Smooth muscle cell (in vitro differentiated cells): ENCODE data around the gene GLS. TPM values are rescaled to one million over a fixed set of nuclear protein-coding genes. Genes with fewer than 3 reads are reported as not detected.
A peak's percentile ranks its signal among the peaks of the same experiment; 100 is the strongest.

Source experiments
- DNase-seq: peaks from one replicate; lab custom pipeline; 2025; ENCODE audit not compliant: unreplicated experiment; lab: John Stamatoyannopoulos, UW
- H2AFZ ChIP-seq: fragments of 200-600 bp; sonication (generic); 2 replicates; pipeline ENCODE4 v1.6.0; 2016; ENCODE audit warnings: antibody characterized with exemption, low read depth, mild to moderate bottlenecking
- H3F3A ChIP-seq: fragments of 200-600 bp; sonication (generic); 2 replicates; pipeline ENCODE4 v1.6.0; 2017; ENCODE audit warnings: antibody characterized with exemption, low read depth
- H3K27ac ChIP-seq: fragments of 200-600 bp; sonication (generic); 2 replicates; pipeline ENCODE4 v1.5.1; 2016; ENCODE audit warnings: low read depth, mild to moderate bottlenecking
- H3K27me3 ChIP-seq: fragments of 200-600 bp; sonication (generic); 2 replicates; pipeline ENCODE4 v1.6.1; 2016; ENCODE audit warnings: low read depth, mild to moderate bottlenecking
- H3K36me3 ChIP-seq: fragments of 200-600 bp; sonication (generic); 2 replicates; pipeline ENCODE4 v1.5.1; 2016; ENCODE audit warnings: low read depth
- H3K4me1 ChIP-seq: fragments of 200-600 bp; sonication (generic); 2 replicates; pipeline ENCODE4 v1.5.1; 2016; ENCODE audit warnings: low read depth
- H3K4me2 ChIP-seq: fragments of 200-600 bp; sonication (generic); 2 replicates; pipeline ENCODE4 v1.6.0; 2016; ENCODE audit warnings: mild to moderate bottlenecking
- H3K4me3 ChIP-seq: fragments of 200-600 bp; sonication (generic); 2 replicates; pipeline ENCODE4 v1.5.1; 2016; ENCODE audit warnings: mild to moderate bottlenecking
- H3K79me2 ChIP-seq: fragments of 200-600 bp; sonication (generic); 2 replicates; pipeline ENCODE4 v1.6.0; 2016; ENCODE audit warnings: low read depth, mild to moderate bottlenecking
- H3K9ac ChIP-seq: fragments of 200-600 bp; sonication (generic); 2 replicates; pipeline ENCODE4 v1.6.0; 2016; ENCODE audit warnings: low read depth
- H3K9me3 ChIP-seq: fragments of 200-600 bp; sonication (generic); replicated peaks from 2 replicates; pipeline ENCODE4 v1.5.1; 2016; ENCODE audit warnings: low read depth
- H4K20me1 ChIP-seq: fragments of 200-600 bp; sonication (generic); 2 replicates; pipeline ENCODE4 v1.6.0; 2016; ENCODE audit warnings: low read depth
- CTCF ChIP-seq: fragments of 200-600 bp; sonication (generic); IDR thresholded peaks from 2 replicates; pipeline ENCODE4 v1.5.1; 2017; ENCODE audit warnings: borderline replicate concordance, mild to moderate bottlenecking, antibody characterized with exemption; ENCODE audit not compliant: insufficient read depth, poor library complexity, severe bottlenecking
- WGBS: methylation state at CpG from one replicate; pipeline ENCODE4 v1.1.7; 2016; ENCODE audit warnings: low lambda C conversion rate; 5-methylcytosine and 5-hydroxymethylcytosine counted together
- polyA plus RNA-seq: library from polyadenylated mRNA; unstranded; fragments of >200 nt; fragmentation: Nextera tagmentation; extraction: Ambion mirVana; gene quantifications from 2 replicates; pipeline ENCODE4 v1.2.1, GENCODE V29; 2016
- total RNA-seq: library from RNA; depleted of rRNA; stranded (reverse); fragments of >200 nt; gene quantifications from 2 replicates; pipeline ENCODE4 v1.2.3, GENCODE V29; 2014

Gene GLS
- total and polyA plus RNA-seq, 2 experiments from 2014 or later, result 76.2 to 454 TPM

- Histone ChIP-seq H3K27ac (peak overlapping the region; percentile 67), H2AFZ (no peak overlapping the region), H3K4me3 (peak overlapping the region; percentile 17), H3K4me1 (no peaks in the 10 kb centered on the region), H4K20me1 (no peaks in the 10 kb centered on the region), H3K27me3 (no peaks in the 10 kb centered on the region), H3K36me3 (peaks cover 37% of the 10 kb centered on the region), H3F3A (peaks cover 6% of the 10 kb centered on the region), H3K9me3 (no peaks in the 10 kb centered on the region), H3K9ac (no peak overlapping the region), H3K4me2 (peak overlapping the region; percentile 47), H3K79me2 (no peaks in the 10 kb centered on the region)
- DNase-seq, result no peak
- no peak for TF ChIP-seq CTCF
- 41% methylated on average over 14 of the region's 14 CpGs for WGBS
Observed at GRCh38 chr2:190979906-190980629, 99.4 kb downstream of the GLS start.

- WGBS, result 73% methylated on average over 10 of the region's 10 CpGs
Observed at GRCh38 chr2:190980630-190981209, 100.1 kb downstream of the GLS start.

GRCh38 chr2:190981333-190981732 is 100.7 kb downstream of the GLS start:
- no peak for TF ChIP-seq CTCF
- Histone ChIP-seq H3K4me2 (no peak overlapping the region), H3K4me1 (no peaks in the 10 kb centered on the region), H2AFZ (no peak overlapping the region), H3F3A (peaks cover 6% of the 10 kb centered on the region), H3K79me2 (no peaks in the 10 kb centered on the region), H3K27me3 (no peaks in the 10 kb centered on the region), H3K27ac (peak overlapping the region; percentile 67), H3K9ac (no peak overlapping the region), H3K4me3 (no peak overlapping the region), H4K20me1 (no peaks in the 10 kb centered on the region), H3K36me3 (peaks cover 34% of the 10 kb centered on the region), H3K9me3 (no peaks in the 10 kb centered on the region)
- DNase-seq, result no peak
- 80% methylated on average over 6 of the region's 6 CpGs for WGBS

More at GRCh38 chr2:190980630-190981209, 100.1 kb downstream of the GLS start:
- H3K9ac ChIP-seq, result no peak overlapping the region
- no peak overlapping the region for H2AFZ ChIP-seq
- no peaks in the 10 kb centered on the region for H3K79me2 ChIP-seq
- peak overlapping the region; percentile 17 for H3K4me3 ChIP-seq
- H3K27ac ChIP-seq, result peak overlapping the region; percentile 67
- no peaks in the 10 kb centered on the region for H3K9me3 ChIP-seq
- H3K4me1 ChIP-seq, result no peaks in the 10 kb centered on the region
- TF ChIP-seq CTCF, result no peak
- H3F3A ChIP-seq, result peaks cover 6% of the 10 kb centered on the region
- no peaks in the 10 kb centered on the region for H4K20me1 ChIP-seq
- no peaks in the 10 kb centered on the region for H3K27me3 ChIP-seq
- no peak for DNase-seq
- peaks cover 38% of the 10 kb centered on the region for H3K36me3 ChIP-seq
- peak overlapping the region; percentile 47 for H3K4me2 ChIP-seq
